CD8-positive, alpha-beta memory T cell (primary cell): ENCODE data around the gene TTLL8. TPM values are rescaled to one million over a fixed set of nuclear protein-coding genes. Genes with fewer than 3 reads are reported as not detected.

Source experiments
- CTCF ChIA-PET: fragments of 350-600 bp; sonication (Branson Sonifier 250); formaldehyde crosslinking; loops from one replicate; lab custom pipeline; 2021; ENCODE audit warnings: antibody characterized with exemption; lab: Charles Lee
- POLR2A ChIA-PET: fragments of 350-600 bp; sonication (Branson Sonifier 250); formaldehyde crosslinking; loops from one replicate; lab custom pipeline; 2021; ENCODE audit warnings: antibody characterized with exemption; lab: Charles Lee
- DNase-seq, 5 donors: peaks; one replicate each; pipeline versions ENCODE4 v3.0.0 to v3.0.0-alpha.2; 2020 to 2022; ENCODE audit warnings: mixed read lengths in 1 of 5
- H3K27ac ChIP-seq: one replicate; pipeline ENCODE4 v1.7.0; 2013; ENCODE audit warnings: low read depth, mild to moderate bottlenecking, low read length, moderate library complexity
- H3K27me3 ChIP-seq: 2 replicates; pipeline ENCODE4 v1.7.0; 2013; ENCODE audit warnings: low read length, mild to moderate bottlenecking; ENCODE audit not compliant: insufficient read depth, poor library complexity, severe bottlenecking
- H3K36me3 ChIP-seq: 2 replicates; pipeline ENCODE4 v1.7.0; 2013; ENCODE audit warnings: mild to moderate bottlenecking, low read length, moderate library complexity; ENCODE audit not compliant: insufficient read depth
- H3K4me1 ChIP-seq: 2 replicates; pipeline ENCODE4 v1.7.0; 2013; ENCODE audit warnings: mild to moderate bottlenecking, low read length, moderate library complexity; ENCODE audit not compliant: insufficient read depth
- H3K4me3 ChIP-seq: 2 replicates; pipeline ENCODE4 v1.7.0; 2013; ENCODE audit warnings: mild to moderate bottlenecking, low read length
- H3K9me3 ChIP-seq: 2 replicates; pipeline ENCODE4 v1.7.0; 2013; ENCODE audit warnings: mild to moderate bottlenecking, low read length
- H3K27ac Mint-ChIP-seq, 8 donors: one replicate each; pipeline ENCODE4 v1.8.0; 2020 to 2021; ENCODE audit warnings: mixed read lengths in 8 of 8, mild to moderate bottlenecking in 6 of 8, inconsistent platforms in 3 of 8, moderate library complexity in 3 of 8
- H3K27me3 Mint-ChIP-seq, 2 donors: one replicate each; pipeline ENCODE4 v1.8.0; 2020 to 2021; ENCODE audit warnings: mixed read lengths in 2 of 2, mild to moderate bottlenecking in 1 of 2, moderate library complexity in 1 of 2
- H3K36me3 Mint-ChIP-seq, 3 donors: one replicate each; pipeline ENCODE4 v1.8.0; 2020 to 2021; ENCODE audit warnings: mixed read lengths in 3 of 3, inconsistent platforms in 1 of 3, mild to moderate bottlenecking in 1 of 3
- H3K4me1 Mint-ChIP-seq, 3 donors: one replicate each; pipeline ENCODE4 v1.8.0; 2020 to 2021; ENCODE audit warnings: mixed read lengths in 3 of 3, inconsistent platforms in 1 of 3, mild to moderate bottlenecking in 1 of 3
- H3K4me3 Mint-ChIP-seq, 7 donors: one replicate each; pipeline ENCODE4 v1.8.0; 2020 to 2021; ENCODE audit warnings: mixed read lengths in 7 of 7, mild to moderate bottlenecking in 6 of 7, moderate library complexity in 4 of 7, inconsistent platforms in 2 of 7
- H3K9me3 Mint-ChIP-seq, 5 donors: one replicate each; pipeline ENCODE4 v1.8.0; 2020 to 2022; ENCODE audit warnings: mixed read lengths in 5 of 5, mild to moderate bottlenecking in 3 of 5, moderate library complexity in 2 of 5, inconsistent platforms in 1 of 5
- polyA plus RNA-seq: library from polyadenylated mRNA; unstranded; fragments of 300-500 nt; fragmentation: Illumina TruSeq; gene quantifications from one replicate; pipeline ENCODE4 v1.2.3, GENCODE V29; 2021
- total RNA-seq, 2 experiments: library from RNA; stranded (reverse); gene quantifications; one replicate each; pipeline ENCODE4 v1.2.3, GENCODE V29; 2021

The TTLL8 gene
- total and polyA plus RNA-seq, 3 experiments from 2014 or later: not detected

DNA sequence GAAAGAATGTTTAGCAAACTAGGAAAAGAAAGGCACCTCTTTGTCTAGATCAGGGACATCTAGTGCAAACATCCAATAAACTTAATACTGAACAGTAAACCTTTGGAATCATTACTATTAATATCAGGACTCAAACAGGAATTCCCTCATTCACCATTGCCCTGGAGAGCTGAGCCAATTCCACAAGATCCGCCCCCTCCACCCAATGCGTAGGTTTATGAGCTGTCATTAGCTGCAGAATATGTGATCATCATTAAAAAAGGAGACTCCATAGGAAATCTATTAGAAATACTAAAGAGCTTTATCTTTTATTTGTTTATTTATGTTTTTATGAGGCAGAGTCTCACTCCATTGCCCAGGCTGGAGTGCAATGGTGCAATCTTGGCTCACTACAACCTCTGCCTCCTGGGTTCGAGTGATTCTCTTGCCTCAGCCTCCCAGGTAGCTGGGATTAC is 51.0 kb downstream of the TTLL8 start:
- POLR2A ChIA-PET: no interaction called here
- no peak for DNase-seq
- CTCF ChIA-PET: interaction anchor here (3.9 kb wide), 1 partner anchor 23 kb away, joined by 14 read pairs; no protein-coding TSS in a partner anchor
- H3K27ac Mint-ChIP-seq: peak overlapping the region in 3 of 8 donors; percentile 55 to 70 (median 57)
- H3K27ac ChIP-seq: no peak overlapping the region
- no peaks in the 10 kb centered on the region for H3K36me3 Mint-ChIP-seq
- no peaks in the 10 kb centered on the region for H3K36me3 ChIP-seq
- no peaks in the 10 kb centered on the region for H3K9me3 ChIP-seq
- no peak overlapping the region for H3K4me3 ChIP-seq
- H3K9me3 Mint-ChIP-seq: no peaks in the 10 kb centered on the region
- peaks cover 5 to 7% of the 10 kb centered on the region in 2 donors for H3K27me3 Mint-ChIP-seq
- H3K27me3 ChIP-seq: peaks cover 6% of the 10 kb centered on the region
- H3K4me3 Mint-ChIP-seq: no peak overlapping the region
- H3K4me1 Mint-ChIP-seq: peaks cover 7 to 17% (median 9%) of the 10 kb centered on the region in 3 donors
- peaks cover 14% of the 10 kb centered on the region for H3K4me1 ChIP-seq

GRCh38 chr22:50004918-50005317 is 53.2 kb downstream of the TTLL8 start:
- peaks cover 3 to 7% of the 10 kb centered on the region in 2 donors for H3K27me3 Mint-ChIP-seq
- ChIA-PET CTCF (interaction anchor here (0.6 to 3.9 kb wide), 4 partner anchors 11 to 74 kb away, joined by 3 to 14 read pairs (median 5); no protein-coding TSS in a partner anchor), POLR2A (interaction anchor here (0.7 kb wide), 1 partner anchor 62 kb away, joined by 3 read pairs; no protein-coding TSS in a partner anchor)
- no peaks in the 10 kb centered on the region for H3K36me3 Mint-ChIP-seq
- DNase-seq: no peak
- H3K27ac ChIP-seq: no peak overlapping the region
- no peaks in the 10 kb centered on the region for H3K27me3 ChIP-seq
- H3K4me1 ChIP-seq: no peaks in the 10 kb centered on the region
- no peaks in the 10 kb centered on the region for H3K36me3 ChIP-seq
- no peaks in the 10 kb centered on the region for H3K9me3 ChIP-seq
- no peak overlapping the region for H3K4me3 Mint-ChIP-seq
- no peak overlapping the region for H3K27ac Mint-ChIP-seq
- H3K4me3 ChIP-seq: no peak overlapping the region
- no peaks in the 10 kb centered on the region for H3K9me3 Mint-ChIP-seq
- peaks cover 0 to 5% (median 0%) of the 10 kb centered on the region in 3 donors for H3K4me1 Mint-ChIP-seq

DNA sequence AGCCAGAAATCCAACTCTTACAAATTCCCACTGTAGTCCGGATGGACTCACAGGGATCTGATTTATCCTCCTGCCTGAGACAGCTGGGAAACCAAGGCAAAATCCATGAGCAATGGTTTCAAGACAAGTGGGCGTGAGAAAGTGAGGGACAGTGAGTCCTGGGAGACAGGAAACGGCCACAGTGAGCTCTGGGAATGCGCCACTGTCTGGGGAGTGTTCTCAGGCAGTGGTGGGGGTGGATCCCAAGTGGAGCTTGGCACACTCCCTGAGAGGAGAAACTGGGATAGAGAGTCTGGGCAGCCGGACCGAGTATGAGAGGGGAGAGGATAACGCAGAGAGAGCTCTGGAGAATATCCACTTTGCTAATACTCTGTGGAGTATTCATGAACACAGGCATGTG is 55.3 kb downstream of the TTLL8 start:
- Histone ChIP-seq H3K36me3 (no peaks in the 10 kb centered on the region), H3K4me3 (no peak overlapping the region), H3K27ac (no peak overlapping the region), H3K4me1 (no peaks in the 10 kb centered on the region), H3K27me3 (no peaks in the 10 kb centered on the region), H3K9me3 (no peaks in the 10 kb centered on the region)
- ChIA-PET CTCF (interaction anchor here (1.9 kb wide), 1 partner anchor 28 kb away, joined by 7 read pairs; no protein-coding TSS in a partner anchor), POLR2A (no interaction called here)
- Mint-ChIP-seq H3K27ac (peak overlapping the region in 1 of 8 donors; percentile 12), H3K36me3 (no peaks in the 10 kb centered on the region), H3K4me1 (peaks cover 5 to 9% (median 7%) of the 10 kb centered on the region in 3 donors), H3K9me3 (no peaks in the 10 kb centered on the region), H3K4me3 (no peak overlapping the region), H3K27me3 (peaks cover 6 to 9% of the 10 kb centered on the region in 2 donors)
- DNase-seq: no peak

DNA sequence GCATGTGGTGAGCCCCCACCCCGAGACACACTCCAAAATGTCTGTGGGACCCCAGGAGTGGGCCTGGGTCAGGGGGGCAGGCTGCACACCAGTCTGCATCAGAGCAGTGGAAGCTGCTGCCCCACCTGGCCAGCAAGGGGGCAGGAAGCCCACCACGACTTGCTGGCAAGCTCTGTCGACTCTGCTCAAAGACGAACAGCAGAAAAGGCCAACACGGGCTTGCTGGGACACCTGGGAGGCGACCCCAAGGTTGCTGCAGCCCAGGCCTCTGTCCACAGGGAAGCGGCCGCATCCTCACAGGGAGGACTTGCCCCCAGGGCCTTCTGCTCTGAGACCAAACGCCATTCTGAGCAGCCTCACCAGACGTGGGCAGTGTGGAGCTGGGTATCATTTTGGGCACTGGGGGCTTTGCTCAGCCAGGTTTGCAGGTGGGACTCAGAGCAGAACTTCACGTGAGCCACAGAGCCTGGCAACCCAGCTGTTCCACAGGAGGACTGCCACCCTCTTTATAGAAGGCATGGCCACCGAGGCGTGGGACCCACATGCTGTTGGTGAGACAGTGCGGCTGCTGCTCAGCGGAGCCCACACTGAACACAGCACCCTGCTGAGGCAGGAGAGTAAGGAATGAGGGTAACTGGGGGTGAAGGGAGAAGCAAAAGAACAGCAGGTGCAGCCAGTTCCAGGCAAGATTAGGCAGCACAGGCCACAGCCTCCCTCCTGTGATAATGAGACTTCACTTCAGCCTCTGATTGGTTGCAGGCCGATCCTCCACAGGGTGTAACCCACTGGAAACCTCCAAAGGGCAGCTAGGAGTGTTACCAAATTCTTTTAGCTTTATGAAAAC is 56.5 kb downstream of the TTLL8 start:
- ChIA-PET POLR2A (no interaction called here), CTCF (interaction anchor here (1.9 kb wide), 1 partner anchor 29 kb away, joined by 7 read pairs; no protein-coding TSS in a partner anchor)
- Histone ChIP-seq H3K27ac (no peak overlapping the region), H3K4me3 (no peak overlapping the region), H3K36me3 (no peaks in the 10 kb centered on the region), H3K9me3 (no peaks in the 10 kb centered on the region), H3K4me1 (no peaks in the 10 kb centered on the region), H3K27me3 (no peaks in the 10 kb centered on the region)
- Mint-ChIP-seq H3K36me3 (no peaks in the 10 kb centered on the region), H3K27me3 (peaks cover 6 to 9% of the 10 kb centered on the region in 2 donors), H3K27ac (no peak overlapping the region), H3K9me3 (no peaks in the 10 kb centered on the region), H3K4me1 (peaks cover 5 to 9% (median 7%) of the 10 kb centered on the region in 3 donors), H3K4me3 (peak overlapping the region in 1 of 7 donors; percentile 6)
- DNase-seq: no peak

DNA sequence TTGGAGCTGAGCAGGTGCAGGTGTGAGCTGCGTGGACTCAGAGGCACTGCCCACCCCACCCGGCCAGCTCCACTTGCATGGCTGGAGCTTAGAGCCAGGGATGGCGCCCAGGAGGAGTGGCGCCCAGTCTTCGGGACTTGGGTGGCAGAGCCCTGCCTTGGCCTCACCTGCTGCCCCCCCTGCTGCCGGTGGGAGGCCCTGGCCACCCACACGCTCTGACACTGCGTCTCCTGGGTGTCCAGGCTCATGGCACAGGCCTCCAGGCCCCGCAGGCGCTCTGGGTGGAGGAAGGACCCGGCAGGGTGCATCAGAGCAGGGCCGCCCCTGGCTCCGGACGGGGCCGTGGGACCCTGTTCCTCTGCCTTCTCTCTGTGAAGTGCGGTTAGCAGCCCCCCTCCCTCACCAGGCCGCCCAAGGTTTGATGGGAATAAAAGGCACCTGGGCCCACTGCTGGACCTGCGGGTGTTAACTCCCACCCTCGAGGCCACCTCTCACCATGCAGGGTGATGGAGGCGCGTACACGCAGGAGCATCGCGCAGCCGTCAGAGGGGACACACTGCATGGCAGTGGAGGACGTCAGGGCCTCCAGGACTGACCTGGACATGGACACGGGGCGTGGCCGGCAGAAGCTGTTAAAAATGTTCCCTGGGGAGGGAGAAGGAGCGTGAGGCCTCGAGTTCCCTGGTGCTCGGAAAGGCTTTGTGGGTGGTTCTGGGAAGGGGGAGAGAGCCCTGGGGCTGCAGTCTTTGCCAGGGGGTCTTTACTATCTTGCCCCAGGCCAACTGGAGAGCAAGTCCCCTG is 57.3 kb downstream of the TTLL8 start:
- no peak for DNase-seq

GRCh38 chr22:49999946-50000586 is 58.0 kb downstream of the TTLL8 start:
- Histone ChIP-seq H3K27ac (no peak overlapping the region), H3K36me3 (no peaks in the 10 kb centered on the region), H3K27me3 (no peaks in the 10 kb centered on the region), H3K4me1 (no peaks in the 10 kb centered on the region), H3K4me3 (no peak overlapping the region), H3K9me3 (no peaks in the 10 kb centered on the region)
- no peak for DNase-seq
- ChIA-PET CTCF (interaction anchor here (0.6 kb wide), 1 partner anchor 31 kb away, joined by 3 read pairs; no protein-coding TSS in a partner anchor), POLR2A (no interaction called here)
- peaks cover 5 to 9% (median 7%) of the 10 kb centered on the region in 3 donors for H3K4me1 Mint-ChIP-seq
- H3K9me3 Mint-ChIP-seq: no peaks in the 10 kb centered on the region
- peaks cover 4 to 9% of the 10 kb centered on the region in 2 donors for H3K27me3 Mint-ChIP-seq
- no peak overlapping the region for H3K27ac Mint-ChIP-seq
- H3K4me3 Mint-ChIP-seq: no peak overlapping the region
- H3K36me3 Mint-ChIP-seq: no peaks in the 10 kb centered on the region

More for the DNA sequence above, 57.3 kb downstream of the TTLL8 start:
- H3K4me1 ChIP-seq: no peaks in the 10 kb centered on the region
- no peaks in the 10 kb centered on the region for H3K36me3 Mint-ChIP-seq
- no peak overlapping the region for H3K4me3 ChIP-seq
- no peak overlapping the region for H3K27ac ChIP-seq
- H3K27ac Mint-ChIP-seq: no peak overlapping the region
- H3K27me3 Mint-ChIP-seq: peaks cover 6 to 9% of the 10 kb centered on the region in 2 donors
- CTCF ChIA-PET: interaction anchor here (0.6 kb wide), 1 partner anchor 30 kb away, joined by 3 read pairs; no protein-coding TSS in a partner anchor
- H3K4me1 Mint-ChIP-seq: peaks cover 5 to 9% (median 7%) of the 10 kb centered on the region in 3 donors
- H3K4me3 Mint-ChIP-seq: no peak overlapping the region
- no peaks in the 10 kb centered on the region for H3K9me3 ChIP-seq
- POLR2A ChIA-PET: no interaction called here
- no peaks in the 10 kb centered on the region for H3K9me3 Mint-ChIP-seq
- no peaks in the 10 kb centered on the region for H3K27me3 ChIP-seq
- H3K36me3 ChIP-seq: no peaks in the 10 kb centered on the region

DNA sequence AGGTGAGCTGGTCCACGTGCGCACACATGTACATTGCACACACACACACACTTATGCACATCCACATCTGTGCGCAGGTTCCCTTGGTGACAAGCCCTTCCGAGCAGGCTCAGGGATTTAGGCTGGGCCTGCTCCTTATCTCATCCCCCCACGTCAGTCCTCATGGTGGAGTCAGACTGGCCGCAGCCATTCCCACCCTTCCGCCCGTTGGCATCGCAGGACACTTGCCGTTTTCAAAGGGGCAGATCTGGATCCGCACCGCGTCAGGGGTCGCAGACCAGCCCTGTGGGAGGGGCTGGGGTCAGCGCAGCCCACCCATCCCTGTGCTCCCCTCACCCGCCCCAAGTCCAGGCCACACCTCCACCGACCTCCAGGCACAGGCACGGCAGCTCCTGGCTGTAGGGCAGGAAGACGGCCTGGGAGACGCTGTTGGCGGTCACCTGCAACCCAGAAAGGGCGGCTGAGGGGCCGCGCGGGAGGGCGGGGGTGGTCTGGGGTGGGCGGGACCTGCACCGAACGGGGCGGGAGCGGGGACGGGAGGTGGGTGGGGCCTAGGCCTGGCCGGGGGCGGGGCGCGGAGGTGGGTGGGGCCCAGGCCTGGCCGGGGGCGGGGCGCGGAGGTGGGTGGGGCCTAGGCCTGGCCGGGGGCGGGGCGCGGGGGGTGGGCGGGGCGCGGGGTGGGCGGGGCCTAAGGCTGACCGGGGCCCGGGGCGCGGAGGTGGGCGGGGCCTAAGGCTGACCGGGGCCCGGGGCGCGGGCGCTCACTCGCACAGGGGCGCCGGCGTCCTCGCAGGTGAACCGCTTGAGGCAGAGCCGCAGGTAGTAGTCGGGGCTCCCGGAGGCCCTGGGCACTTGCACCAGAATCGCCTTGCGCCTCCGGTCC is 58.8 kb downstream of the TTLL8 start:
- CTCF ChIA-PET: no interaction called here
- Mint-ChIP-seq H3K36me3 (no peaks in the 10 kb centered on the region), H3K27ac (no peak overlapping the region), H3K9me3 (no peaks in the 10 kb centered on the region), H3K27me3 (peaks cover 4 to 9% of the 10 kb centered on the region in 2 donors), H3K4me1 (peaks cover 5 to 9% (median 7%) of the 10 kb centered on the region in 3 donors), H3K4me3 (no peak overlapping the region)
- H3K4me3 ChIP-seq: no peak overlapping the region
- no peaks in the 10 kb centered on the region for H3K4me1 ChIP-seq
- no peaks in the 10 kb centered on the region for H3K27me3 ChIP-seq
- DNase-seq: no peak
- no peaks in the 10 kb centered on the region for H3K36me3 ChIP-seq
- POLR2A ChIA-PET: no interaction called here
- no peak overlapping the region for H3K27ac ChIP-seq
- H3K9me3 ChIP-seq: no peaks in the 10 kb centered on the region
